GM10248 (cell line): ENCODE measurements around the gene YEATS4.

ENCODE experiments used
- CTCF ChIA-PET: fragments of 300-600 bp; sonication (Branson Sonifier 250); formaldehyde crosslinking; extraction: SDS; loops from one replicate; lab custom pipeline; 2021; ENCODE audit warnings: antibody characterized with exemption; lab: Yijun Ruan, JAX
- POLR2A ChIA-PET: fragments of 350-650 bp; sonication (Branson Sonifier 250); formaldehyde crosslinking; extraction: SDS; loops from one replicate; lab custom pipeline; 2020; ENCODE audit warnings: antibody characterized with exemption; lab: Yijun Ruan, JAX
- DNase-seq: peaks from one replicate; pipeline ENCODE4 v3.0.0; 2012; ENCODE audit errors: extremely low spot score
- TF ChIP-seq, protein P1 (sequence below): IDR thresholded peaks from 2 replicates; pipeline ENCODE4 v1.5.1; 2012; ENCODE audit warnings: mild to moderate bottlenecking, low read depth; ENCODE audit errors: extremely low read depth, missing control alignments, control extremely low read depth

YEATS4 gene

DNA sequence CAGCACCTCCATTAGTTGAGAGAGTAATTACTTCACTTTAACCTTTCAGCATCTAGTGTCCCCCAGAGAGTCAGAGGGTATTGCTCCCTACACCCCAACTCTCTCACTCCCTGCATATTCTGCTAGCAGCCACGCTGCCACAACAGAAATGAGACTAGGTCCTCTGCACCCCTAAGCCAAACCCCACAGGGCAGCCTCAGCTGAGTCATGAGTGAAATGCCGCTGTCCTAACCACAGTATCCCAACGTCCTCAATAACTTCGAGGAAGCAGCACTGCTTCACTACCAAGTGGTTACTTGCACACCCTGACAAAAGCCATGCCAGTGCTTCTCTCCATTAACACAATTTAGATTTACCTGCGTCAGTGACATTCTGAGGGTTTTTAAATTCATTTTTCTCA lies 18.2 kb upstream of the YEATS4 start:
- DNase-seq = no peak
- TF ChIP-seq, protein P1, sequence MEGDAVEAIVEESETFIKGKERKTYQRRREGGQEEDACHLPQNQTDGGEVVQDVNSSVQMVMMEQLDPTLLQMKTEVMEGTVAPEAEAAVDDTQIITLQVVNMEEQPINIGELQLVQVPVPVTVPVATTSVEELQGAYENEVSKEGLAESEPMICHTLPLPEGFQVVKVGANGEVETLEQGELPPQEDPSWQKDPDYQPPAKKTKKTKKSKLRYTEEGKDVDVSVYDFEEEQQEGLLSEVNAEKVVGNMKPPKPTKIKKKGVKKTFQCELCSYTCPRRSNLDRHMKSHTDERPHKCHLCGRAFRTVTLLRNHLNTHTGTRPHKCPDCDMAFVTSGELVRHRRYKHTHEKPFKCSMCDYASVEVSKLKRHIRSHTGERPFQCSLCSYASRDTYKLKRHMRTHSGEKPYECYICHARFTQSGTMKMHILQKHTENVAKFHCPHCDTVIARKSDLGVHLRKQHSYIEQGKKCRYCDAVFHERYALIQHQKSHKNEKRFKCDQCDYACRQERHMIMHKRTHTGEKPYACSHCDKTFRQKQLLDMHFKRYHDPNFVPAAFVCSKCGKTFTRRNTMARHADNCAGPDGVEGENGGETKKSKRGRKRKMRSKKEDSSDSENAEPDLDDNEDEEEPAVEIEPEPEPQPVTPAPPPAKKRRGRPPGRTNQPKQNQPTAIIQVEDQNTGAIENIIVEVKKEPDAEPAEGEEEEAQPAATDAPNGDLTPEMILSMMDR = no peak
- POLR2A ChIA-PET = no interaction called here
- CTCF ChIA-PET = interaction anchor here (1.4 to 3.9 kb wide), 4 partner anchors 8 to 50 kb away, joined by 3 to 26 read pairs (median 6); no protein-coding TSS in a partner anchor

DNA sequence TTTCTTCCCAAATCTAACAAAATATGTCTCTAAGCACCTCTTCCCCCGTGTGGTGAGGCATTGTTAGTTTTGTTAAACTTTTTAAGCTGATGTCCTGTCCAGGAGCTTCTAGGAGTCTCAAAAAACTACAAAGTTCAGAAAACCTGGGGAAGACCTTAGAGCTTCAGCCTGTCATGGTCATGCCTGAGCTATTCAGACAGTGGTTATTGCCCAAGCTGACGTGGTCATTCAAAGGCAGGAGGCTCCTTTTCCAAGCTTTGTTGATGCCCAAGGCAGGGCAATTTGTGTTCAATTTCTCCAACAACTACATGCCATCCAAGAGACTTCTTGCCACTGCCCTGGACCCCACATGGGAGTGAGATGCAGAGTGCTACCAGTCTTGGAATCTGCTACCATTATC lies 17.1 kb upstream of the YEATS4 start:
- no peak for DNase-seq
- CTCF ChIA-PET = interaction anchor here (1.9 to 3.9 kb wide), 3 partner anchors 8 to 51 kb away, joined by 4 to 26 read pairs (median 9); no protein-coding TSS in a partner anchor
- TF ChIP-seq, protein P1 = no peak
- POLR2A ChIA-PET = no interaction called here

DNA sequence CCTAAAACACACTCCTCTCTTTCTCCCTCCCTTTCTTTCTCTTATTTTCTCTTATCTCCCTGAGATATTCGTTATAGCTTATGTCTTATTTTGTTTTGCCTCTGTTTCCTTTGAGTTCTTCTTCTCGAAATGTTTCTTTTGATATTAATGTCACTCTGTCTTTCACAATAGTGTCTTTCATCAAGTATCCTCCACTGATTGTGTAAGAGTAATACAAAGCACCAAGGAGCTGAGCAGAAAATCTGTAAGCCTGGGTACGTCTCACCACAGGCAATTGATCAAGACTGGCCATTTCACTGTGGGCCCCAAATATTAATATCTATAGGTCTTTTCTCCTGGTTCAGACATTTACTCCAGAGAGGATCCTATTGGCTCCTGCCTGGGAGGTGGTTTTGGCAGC lies 16.2 kb upstream of the YEATS4 start:
- DNase-seq = no peak
- ChIA-PET POLR2A (no interaction called here), CTCF (interaction anchor here (0.8 to 3.9 kb wide), 5 partner anchors 8 to 52 kb away, joined by 3 to 26 read pairs (median 4); no protein-coding TSS in a partner anchor)
- TF ChIP-seq, protein P1 = no peak

DNA sequence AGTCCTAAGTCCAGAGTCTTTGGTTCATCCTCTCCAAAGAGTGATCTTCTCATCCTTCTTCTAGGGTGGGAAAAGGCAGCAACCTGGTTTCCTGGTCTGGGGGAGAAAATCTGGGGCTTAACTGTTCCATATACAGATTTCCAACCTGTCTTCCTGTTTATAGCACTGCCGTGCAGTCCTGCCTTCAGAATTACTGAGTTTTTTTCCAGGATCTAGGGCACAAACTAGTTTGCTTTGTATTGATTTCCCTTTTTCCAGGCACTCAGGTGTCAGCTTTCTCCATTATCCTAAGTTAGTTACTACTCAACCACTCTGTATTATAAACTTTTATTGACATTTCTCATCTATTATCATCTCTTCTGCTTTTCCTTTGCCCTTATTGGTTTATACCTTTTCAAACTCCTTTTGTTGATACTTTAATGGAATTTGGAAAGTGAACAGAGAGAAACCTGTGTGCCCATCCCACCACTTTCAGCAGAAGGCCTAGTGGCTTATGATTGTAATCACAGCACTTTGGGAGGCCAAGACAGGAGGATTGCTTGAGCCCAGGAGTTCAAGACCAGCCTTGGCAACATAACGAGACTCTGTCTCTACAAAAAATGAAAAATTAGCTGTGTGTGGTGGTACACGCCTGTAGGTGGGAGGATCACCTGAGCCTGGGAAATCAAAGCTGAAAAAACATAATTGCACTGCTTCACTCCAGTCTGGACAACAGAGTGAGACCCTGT lies 15.5 kb upstream of the YEATS4 start:
- ChIA-PET CTCF (interaction anchor here (0.8 to 3.9 kb wide), 4 partner anchors 9 to 14 kb away, joined by 3 to 26 read pairs (median 4); no protein-coding TSS in a partner anchor), POLR2A (no interaction called here)
- TF ChIP-seq, protein P1 = no peak
- no peak for DNase-seq

DNA sequence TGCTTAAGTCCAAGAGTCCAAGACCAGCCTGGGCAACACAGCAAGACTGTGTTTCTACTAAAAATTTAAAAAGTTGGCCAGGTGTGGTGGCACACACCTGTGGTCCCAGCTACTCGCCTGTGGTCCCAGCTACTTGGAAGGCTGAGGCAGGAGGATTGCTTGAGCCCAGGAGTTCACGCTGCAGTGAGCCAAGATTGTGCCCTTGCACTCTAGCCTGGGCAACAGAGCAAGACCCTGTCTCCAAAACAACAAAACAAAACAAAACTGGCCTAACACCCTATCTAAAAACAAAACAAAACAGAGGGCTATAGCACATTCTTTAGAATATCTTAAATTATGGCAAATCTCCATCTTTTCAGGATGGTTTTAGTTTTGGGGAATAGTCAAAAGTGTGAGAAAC lies 14.5 kb upstream of the YEATS4 start:
- CTCF ChIA-PET = interaction anchor here (1.4 kb wide), 1 partner anchor 8 kb away, joined by 3 read pairs; no protein-coding TSS in a partner anchor
- TF ChIP-seq, protein P1 = no peak
- no peak for DNase-seq
- POLR2A ChIA-PET = no interaction called here

DNA sequence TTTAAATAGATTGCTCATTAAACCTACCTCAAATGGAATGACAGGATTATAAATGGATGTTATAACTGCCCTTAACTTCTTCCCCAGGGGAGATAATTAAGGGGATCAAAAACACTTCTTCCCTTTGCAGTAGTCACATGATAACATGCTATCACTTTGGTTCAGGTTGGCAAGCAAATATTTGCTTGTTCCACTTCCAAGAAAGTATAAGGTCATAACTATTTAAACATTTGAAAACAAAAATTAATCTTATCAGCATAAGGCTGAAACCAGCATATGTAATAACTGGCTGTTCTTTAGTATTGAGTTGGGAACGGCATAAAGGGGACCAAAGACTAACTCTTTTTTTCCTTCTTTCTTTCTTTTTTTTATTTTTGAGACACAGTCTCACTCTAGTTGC lies 13.8 kb upstream of the YEATS4 start:
- CTCF ChIA-PET = interaction anchor here (1.3 kb wide), 1 partner anchor 11 kb away, joined by 5 read pairs; no protein-coding TSS in a partner anchor
- POLR2A ChIA-PET = no interaction called here
- TF ChIP-seq, protein P1 = no peak
- no peak for DNase-seq
